GM21381 (cell line): ENCODE results near the gene CTNNA3.

Experiments used
- ATAC-seq: cut with Tn5 transposase; IDR thresholded peaks from one replicate; pipeline ENCODE4 v1.9.1; 2021; ENCODE audit warnings: mild to moderate bottlenecking, moderate library complexity; ENCODE audit not compliant: unreplicated experiment

CTNNA3 gene

DNA sequence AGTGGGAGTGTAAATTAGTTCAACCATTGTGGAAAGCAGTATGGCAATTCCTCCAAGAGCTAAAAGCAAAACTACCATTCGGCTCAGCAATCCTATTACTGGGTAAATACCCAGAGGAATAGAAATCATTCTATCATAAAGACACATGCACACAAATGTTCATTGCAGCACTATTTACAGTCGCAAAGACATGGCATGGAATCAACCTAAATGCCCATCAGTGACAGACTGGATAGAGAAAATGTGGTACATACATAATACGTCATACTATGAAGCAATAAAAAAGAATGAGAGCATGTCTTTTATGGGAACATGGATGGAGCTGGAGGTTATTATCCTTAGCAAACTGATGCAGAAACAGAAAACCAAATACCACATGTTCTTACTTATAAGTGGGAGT lies 1646.7 kb downstream of the CTNNA3 start:
- ATAC-seq, result no peak

GRCh38 chr10:66045859-66046258 lies 1650.1 kb downstream of the CTNNA3 start:
- ATAC-seq, result no peak

DNA sequence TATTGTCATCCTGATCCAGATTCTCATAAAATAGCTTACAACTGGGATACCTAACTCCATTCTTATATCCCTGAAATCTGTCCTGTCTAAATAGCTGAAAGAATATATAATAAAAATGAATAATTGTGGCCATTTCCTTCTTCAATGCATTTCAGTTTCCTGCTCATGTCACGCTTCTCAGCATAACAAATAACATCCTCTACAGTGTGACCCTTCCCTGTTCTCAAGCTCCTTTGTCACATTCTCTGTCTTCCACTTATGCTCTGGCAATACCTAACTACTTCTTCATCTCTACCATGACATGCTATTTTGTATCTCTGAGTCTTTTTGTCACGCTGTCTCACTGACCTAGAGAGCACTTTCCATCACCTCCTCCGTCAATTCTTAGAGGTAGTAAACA lies 1654.2 kb downstream of the CTNNA3 start:
- no peak for ATAC-seq

DNA sequence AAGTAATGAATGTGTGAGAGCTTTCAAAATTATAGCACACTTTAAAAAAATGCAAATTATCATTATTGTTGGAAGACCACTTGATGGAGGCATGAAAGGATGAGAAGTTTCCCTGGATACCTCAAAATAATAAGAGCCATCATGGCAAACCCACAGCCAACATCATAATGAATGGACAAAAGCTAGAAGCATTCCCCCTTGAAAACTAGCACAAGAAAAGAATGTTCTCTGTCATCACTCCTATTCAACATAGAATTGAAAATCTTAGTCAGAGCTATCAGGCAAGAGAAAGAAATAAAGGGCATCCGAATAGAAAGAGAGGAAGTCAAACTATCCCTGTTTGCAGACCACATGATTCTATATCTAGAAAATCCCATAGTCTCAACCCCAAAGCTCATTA lies 1657.4 kb downstream of the CTNNA3 start:
- ATAC-seq, result no peak

- no peak for ATAC-seq
These were observed 1669.7 kb downstream of the CTNNA3 start for GRCh38 chr10:66026321-66026720.

- ATAC-seq, result no peak
These were observed 1670.8 kb downstream of the CTNNA3 start for GRCh38 chr10:66025186-66025585.

- ATAC-seq, result no peak
These were observed 1674.6 kb downstream of the CTNNA3 start for GRCh38 chr10:66021423-66021822.

GRCh38 chr10:66008221-66008620 lies 1687.8 kb downstream of the CTNNA3 start:
- ATAC-seq, result no peak

GRCh38 chr10:66006411-66006810 lies 1689.6 kb downstream of the CTNNA3 start:
- ATAC-seq, result no peak

DNA sequence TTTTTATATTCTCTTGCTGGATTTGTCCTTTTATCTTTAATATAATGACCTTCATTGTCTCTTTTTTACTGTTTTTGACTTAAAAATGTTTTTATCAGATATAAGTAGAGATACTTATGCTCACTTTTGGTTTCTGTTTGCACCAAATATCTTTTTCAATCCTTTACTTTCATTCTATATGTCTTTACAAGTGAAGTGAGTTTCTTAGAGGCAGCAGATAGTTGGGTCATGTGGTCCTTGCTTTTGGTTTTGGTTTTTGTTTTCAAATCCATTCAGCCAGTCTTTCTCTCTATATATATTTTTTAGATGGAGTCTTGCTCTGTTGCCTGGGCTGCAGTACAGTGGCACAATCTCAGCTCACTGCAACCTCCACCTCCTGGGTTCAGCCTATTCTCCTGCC lies 1702.5 kb downstream of the CTNNA3 start:
- ATAC-seq, result no peak

GRCh38 chr10:65968871-65969270 lies 1727.1 kb downstream of the CTNNA3 start:
- ATAC-seq, result no peak

DNA sequence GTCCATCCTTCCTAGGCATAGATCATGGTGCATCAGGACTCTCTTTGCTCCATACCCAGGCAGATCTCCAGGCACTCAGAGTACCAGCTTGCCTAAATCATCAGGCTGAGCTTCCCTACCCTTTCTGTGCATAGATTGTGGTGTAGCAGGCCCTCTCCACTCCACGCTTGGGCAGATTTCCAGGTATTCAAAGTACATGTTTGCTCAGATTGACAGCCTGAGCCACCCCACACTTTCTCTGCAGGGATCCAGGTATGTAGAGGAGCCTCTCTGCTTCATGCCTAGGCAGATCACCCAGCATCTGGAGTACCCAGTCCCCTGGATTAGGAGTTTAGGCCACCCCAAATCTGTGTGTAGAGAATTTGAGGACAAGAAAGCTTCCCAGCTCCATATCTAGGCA lies 1727.6 kb downstream of the CTNNA3 start:
- no peak for ATAC-seq

- no peak for ATAC-seq
These were observed 1731.8 kb downstream of the CTNNA3 start for GRCh38 chr10:65964205-65964604.

- no peak for ATAC-seq
These were observed 1743.9 kb downstream of the CTNNA3 start for GRCh38 chr10:65952086-65952485.

GRCh38 chr10:65950075-65950474 lies 1745.9 kb downstream of the CTNNA3 start:
- no peak for ATAC-seq

- ATAC-seq, result no peak
These were observed 1746.5 kb downstream of the CTNNA3 start for GRCh38 chr10:65949526-65949925.

GRCh38 chr10:65945061-65945460 lies 1750.9 kb downstream of the CTNNA3 start:
- ATAC-seq, result no peak

GRCh38 chr10:65943451-65943850 lies 1752.5 kb downstream of the CTNNA3 start:
- no peak for ATAC-seq

GRCh38 chr10:65940816-65941662 lies 1755.0 kb downstream of the CTNNA3 start:
- no peak for ATAC-seq

DNA sequence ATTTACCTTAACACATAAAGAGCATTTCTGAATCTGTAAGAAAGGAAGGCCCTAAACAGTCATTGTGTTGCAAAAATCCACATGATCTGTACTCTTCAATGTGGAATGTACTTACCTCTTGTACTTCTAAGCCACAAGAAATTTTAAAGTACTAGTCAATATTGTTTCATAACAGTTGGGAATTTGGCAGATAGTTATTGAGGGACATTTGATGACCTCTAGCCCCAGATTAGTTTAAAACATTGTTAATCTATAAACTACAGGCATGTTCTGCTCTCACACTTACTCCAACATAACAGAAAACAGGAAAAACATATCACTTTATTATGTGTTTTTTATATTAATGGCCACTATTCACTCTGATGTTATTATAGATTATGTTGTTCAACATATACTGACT lies 1755.9 kb downstream of the CTNNA3 start:
- ATAC-seq, result no peak

GRCh38 chr10:65931291-65932070 lies 1764.5 kb downstream of the CTNNA3 start:
- ATAC-seq, result no peak

DNA sequence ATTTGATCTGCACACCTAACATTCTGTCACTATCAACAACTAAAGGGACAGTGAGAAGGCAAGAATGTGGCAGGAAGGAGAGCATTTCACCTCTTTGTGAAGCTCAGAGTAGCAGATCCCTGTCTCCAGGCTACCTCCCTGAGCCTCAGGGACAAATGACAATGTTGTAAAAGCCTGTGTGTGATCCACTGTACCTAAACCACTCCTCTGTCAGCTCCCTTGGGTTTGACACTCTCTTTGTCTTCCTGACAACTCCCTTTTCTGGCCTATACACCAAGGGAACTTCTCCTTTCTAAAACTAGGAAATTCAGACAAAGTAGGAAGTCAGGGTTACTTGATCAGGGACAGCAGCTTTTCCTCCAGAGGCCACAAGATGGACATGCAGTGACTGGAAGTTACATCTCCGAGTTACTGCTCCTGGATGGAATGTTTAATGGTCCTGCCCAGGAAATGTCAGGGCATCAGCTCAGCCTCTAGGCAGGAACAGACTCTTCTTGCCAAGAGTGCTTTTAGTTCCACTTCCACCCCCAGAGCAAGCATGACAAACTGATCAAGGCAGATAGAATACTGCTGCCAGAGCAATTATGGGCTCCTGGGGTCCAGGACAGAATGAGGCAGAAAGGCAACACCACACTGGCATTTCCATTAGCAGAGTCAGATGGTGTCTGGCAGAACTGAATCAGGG lies 1784.7 kb downstream of the CTNNA3 start:
- no peak for ATAC-seq
